ENCODE results near the gene VSX2. TPM values are rescaled to one million over a fixed set of nuclear protein-coding genes. Genes with fewer than 3 reads are reported as not detected.

VSX2 gene
- total RNA-seq, 3 donors from 2014 or later (not counting 1 experiment from before 2014, with no cell fraction given): not detected

DNA sequence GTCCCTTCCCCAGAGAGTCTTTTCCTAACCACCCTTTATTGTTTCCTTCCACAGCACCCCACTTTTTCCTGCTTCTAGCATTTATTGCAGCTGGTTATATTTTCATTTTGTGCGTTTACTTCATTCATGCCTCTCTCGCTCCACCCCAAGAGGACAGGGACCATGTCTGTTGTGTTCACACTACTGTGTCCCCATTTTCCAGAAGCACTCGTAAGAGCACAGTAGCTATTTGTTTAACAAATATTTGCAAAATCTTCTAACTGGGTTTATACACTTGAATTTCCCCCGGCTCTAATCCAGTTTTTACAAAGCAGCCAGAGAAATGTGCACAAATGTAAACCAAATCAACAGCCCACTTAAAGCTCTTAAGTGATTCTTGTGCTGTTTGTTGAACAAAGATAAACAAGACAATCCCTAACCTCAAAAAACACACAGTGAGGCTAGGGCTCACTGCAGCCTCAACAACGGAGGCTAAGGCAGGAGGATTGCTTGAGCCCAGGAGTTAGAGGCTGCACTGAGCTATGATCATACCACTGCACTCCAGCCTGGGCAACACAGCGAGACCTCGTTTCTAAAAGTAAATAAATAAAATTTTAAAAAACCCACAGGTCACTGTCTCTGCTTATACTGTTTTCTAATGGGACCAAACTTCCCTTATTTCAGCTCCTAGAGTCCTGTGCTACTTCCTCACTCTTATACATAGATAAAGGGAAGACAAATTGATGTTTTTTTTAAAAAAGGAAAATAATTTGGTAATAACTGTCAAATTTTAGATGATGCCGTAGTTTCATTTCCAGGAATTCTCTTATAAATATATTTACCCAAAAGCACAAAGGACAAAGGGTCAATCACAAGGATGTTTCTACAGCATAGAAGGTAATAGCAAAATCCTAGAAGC is 70.1 kb downstream of the VSX2 start:
- intact Hi-C loops (cut with micrococcal nuclease): no loop called here
- DNase-seq (no peak), ATAC-seq (no peak)
- Mint-ChIP-seq H3K9me3 (no peaks in the 10 kb centered on the region), H3K27ac (no peak overlapping the region), H3K27me3 (ENCODE audit: low read depth in 2 of 2) (peaks cover 0 to 4% of the 10 kb centered on the region in 2 donors), H3K36me3 (no peaks in the 10 kb centered on the region), H3K4me3 (no peak overlapping the region), H3K4me1 (no peaks in the 10 kb centered on the region)
- TF ChIP-seq, protein P1, sequence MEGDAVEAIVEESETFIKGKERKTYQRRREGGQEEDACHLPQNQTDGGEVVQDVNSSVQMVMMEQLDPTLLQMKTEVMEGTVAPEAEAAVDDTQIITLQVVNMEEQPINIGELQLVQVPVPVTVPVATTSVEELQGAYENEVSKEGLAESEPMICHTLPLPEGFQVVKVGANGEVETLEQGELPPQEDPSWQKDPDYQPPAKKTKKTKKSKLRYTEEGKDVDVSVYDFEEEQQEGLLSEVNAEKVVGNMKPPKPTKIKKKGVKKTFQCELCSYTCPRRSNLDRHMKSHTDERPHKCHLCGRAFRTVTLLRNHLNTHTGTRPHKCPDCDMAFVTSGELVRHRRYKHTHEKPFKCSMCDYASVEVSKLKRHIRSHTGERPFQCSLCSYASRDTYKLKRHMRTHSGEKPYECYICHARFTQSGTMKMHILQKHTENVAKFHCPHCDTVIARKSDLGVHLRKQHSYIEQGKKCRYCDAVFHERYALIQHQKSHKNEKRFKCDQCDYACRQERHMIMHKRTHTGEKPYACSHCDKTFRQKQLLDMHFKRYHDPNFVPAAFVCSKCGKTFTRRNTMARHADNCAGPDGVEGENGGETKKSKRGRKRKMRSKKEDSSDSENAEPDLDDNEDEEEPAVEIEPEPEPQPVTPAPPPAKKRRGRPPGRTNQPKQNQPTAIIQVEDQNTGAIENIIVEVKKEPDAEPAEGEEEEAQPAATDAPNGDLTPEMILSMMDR (IDR thresholded peaks at IDR 0.05): no peak
- Histone ChIP-seq H3K36me3 (ENCODE audit: control insufficient read depth, insufficient read depth, low read length) (no peaks in the 10 kb centered on the region), H3K4me1 (ENCODE audit: control insufficient read depth, insufficient read depth, low read length) (no peaks in the 10 kb centered on the region), H3K4me3 (ENCODE audit: low read length) (no peak overlapping the region), H3K27ac (ENCODE audit: low read length) (no peak overlapping the region), H3K27me3 (ENCODE audit: control insufficient read depth, insufficient read depth, low read length) (no peaks in the 10 kb centered on the region), H3K9me3 (ENCODE audit: control insufficient read depth, insufficient read depth, low read length) (no peaks in the 10 kb centered on the region)
- 89% methylated on average over 6 of the region's 8 CpGs for WGBS (ENCODE audit: insufficient coverage)

DNA sequence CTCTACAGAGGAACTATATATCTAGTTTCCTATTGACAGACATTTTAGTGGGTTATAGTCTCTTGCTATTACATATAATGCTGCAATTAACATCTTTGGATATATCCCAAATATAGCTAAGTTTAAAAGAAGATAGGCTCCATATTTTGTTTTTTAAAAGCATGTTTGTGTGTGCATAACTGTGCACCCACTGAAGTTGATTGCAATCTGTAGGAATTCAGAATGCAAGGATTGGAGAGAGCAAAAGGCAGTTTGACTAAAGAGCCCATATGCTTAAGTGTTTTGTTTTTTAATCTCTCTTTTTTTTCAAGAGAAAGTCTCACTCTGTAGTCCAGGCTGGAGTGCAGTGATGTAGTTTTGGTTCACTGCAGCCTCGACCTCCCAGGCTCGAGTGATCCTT is 72.9 kb downstream of the VSX2 start:
- H3K9me3 ChIP-seq (ENCODE audit: control insufficient read depth, insufficient read depth, low read length): no peaks in the 10 kb centered on the region
- WGBS (ENCODE audit: insufficient coverage): 76% methylated on average over 2 of the region's 2 CpGs

More for the DNA sequence above, 72.9 kb downstream of the VSX2 start:
- Histone ChIP-seq H3K27ac (ENCODE audit: low read length) (no peak overlapping the region), H3K4me1 (ENCODE audit: control insufficient read depth, insufficient read depth, low read length) (no peaks in the 10 kb centered on the region), H3K4me3 (ENCODE audit: low read length) (no peak overlapping the region), H3K36me3 (ENCODE audit: control insufficient read depth, insufficient read depth, low read length) (no peaks in the 10 kb centered on the region), H3K27me3 (ENCODE audit: control insufficient read depth, insufficient read depth, low read length) (no peaks in the 10 kb centered on the region)
- no peak for DNase-seq
- Mint-ChIP-seq H3K36me3 (no peaks in the 10 kb centered on the region), H3K4me1 (no peaks in the 10 kb centered on the region), H3K4me3 (no peak overlapping the region), H3K9me3 (no peaks in the 10 kb centered on the region), H3K27me3 (ENCODE audit: low read depth in 2 of 2) (peaks cover 0 to 8% of the 10 kb centered on the region in 2 donors), H3K27ac (no peak overlapping the region)
- TF ChIP-seq, protein P1 (IDR thresholded peaks at IDR 0.05): no peak
- no peak for ATAC-seq
- intact Hi-C loops (cut with micrococcal nuclease): no loop called here

Other genes with a start within 250 kb of the VSX2 start
- 10 to 100 TPM in 2 of 3 donors, 1 to 10 TPM in 1; 8.6 to 15.7 (median 13.0) TPM for gene ENTPD5, start 220.2 kb upstream of the VSX2 start, total RNA-seq
- gene BBOF1, start 220.1 kb upstream of the VSX2 start, total RNA-seq: 1 to 10 TPM; 3.1 to 3.6 (median 3.2) TPM
- gene ALDH6A1, start 155.0 kb upstream of the VSX2 start, total RNA-seq: 1 to 10 TPM; 8.5 to 9.6 (median 9.5) TPM
- gene LIN52, start 154.5 kb upstream of the VSX2 start, total RNA-seq: 10 to 100 TPM; 10.6 to 15.0 (median 12.8) TPM
- 10 to 100 TPM; 78.3 to 99.6 (median 92.8) TPM for gene ABCD4, start 63.5 kb downstream of the VSX2 start, total RNA-seq
- not detected for gene VRTN, start 109.0 kb downstream of the VSX2 start, total RNA-seq
- under 1 TPM in 1 of 3 donors, not detected in 2; 0.30 TPM for gene SYNDIG1L, start 186.8 kb downstream of the VSX2 start, total RNA-seq

All from natural killer cell (primary cell).